IMR-90 (cell line): ENCODE data around the gene NES.

ENCODE experiments used
- BHLHE40 ChIP-seq: fragments of 150-350 bp; IDR thresholded peaks from 2 replicates; pipeline ENCODE4 v1.6.1; 2016; ENCODE audit warnings: mild to moderate bottlenecking, low read depth, low read length
- CEBPB ChIP-seq: IDR thresholded peaks from 2 replicates; pipeline ENCODE4 v1.6.1; 2012; ENCODE audit warnings: low read depth, low read length, improper control_type of control experiment
- CHD1 ChIP-seq: IDR thresholded peaks from 2 replicates; pipeline ENCODE4 v1.6.1; 2012; ENCODE audit warnings: low read depth, low read length, improper control_type of control experiment
- MAFK ChIP-seq: IDR thresholded peaks from 2 replicates; pipeline ENCODE4 v1.6.1; 2012; ENCODE audit warnings: low read depth, low read length, improper control_type of control experiment
- MAZ ChIP-seq: IDR thresholded peaks from 2 replicates; pipeline ENCODE4 v1.6.1; 2012; ENCODE audit warnings: low read depth, mild to moderate bottlenecking, low read length, improper control_type of control experiment, moderate library complexity, borderline replicate concordance
- NFE2L2 ChIP-seq: fragments of 150-350 bp; IDR thresholded peaks from 2 replicates; pipeline ENCODE4 v1.6.1; 2016; ENCODE audit warnings: low read depth, mild to moderate bottlenecking, low read length
- POLR2A ChIP-seq: IDR thresholded peaks from 2 replicates; pipeline ENCODE4 v1.6.1; 2012; ENCODE audit warnings: mild to moderate bottlenecking, low read depth, low read length
- RAD21 ChIP-seq: IDR thresholded peaks from 2 replicates; pipeline ENCODE4 v1.6.1; 2012; ENCODE audit warnings: low read length, improper control_type of control experiment
- RCOR1 ChIP-seq: IDR thresholded peaks from 2 replicates; pipeline ENCODE4 v1.6.1; 2012; ENCODE audit warnings: mild to moderate bottlenecking, low read length, improper control_type of control experiment; ENCODE audit not compliant: insufficient replicate concordance
- SMC3 ChIP-seq: fragments of 150-350 bp; IDR thresholded peaks from 2 replicates; pipeline ENCODE4 v1.6.1; 2016; ENCODE audit warnings: low read depth, mild to moderate bottlenecking, antibody characterized with exemption, low read length, moderate library complexity
- TF ChIP-seq, protein P1 (sequence below): conservative IDR thresholded peaks from 2 replicates; pipeline ENCODE4 v1.5.1; 2012; ENCODE audit warnings: mild to moderate bottlenecking, low read depth, low read length, improper control_type of control experiment
- TF ChIP-seq, protein P2 (sequence below): fragments of 150-350 bp; IDR thresholded peaks from 2 replicates; pipeline ENCODE4 v1.6.1; 2016; ENCODE audit warnings: low read depth, mild to moderate bottlenecking, low read length, moderate library complexity, borderline replicate concordance
- TF ChIP-seq, protein P3 (sequence below): fragments of 150-350 bp; IDR thresholded peaks from 2 replicates; pipeline ENCODE4 v1.6.1; 2017; ENCODE audit warnings: mild to moderate bottlenecking, antibody characterized with exemption, low read length, low read depth

DNA sequence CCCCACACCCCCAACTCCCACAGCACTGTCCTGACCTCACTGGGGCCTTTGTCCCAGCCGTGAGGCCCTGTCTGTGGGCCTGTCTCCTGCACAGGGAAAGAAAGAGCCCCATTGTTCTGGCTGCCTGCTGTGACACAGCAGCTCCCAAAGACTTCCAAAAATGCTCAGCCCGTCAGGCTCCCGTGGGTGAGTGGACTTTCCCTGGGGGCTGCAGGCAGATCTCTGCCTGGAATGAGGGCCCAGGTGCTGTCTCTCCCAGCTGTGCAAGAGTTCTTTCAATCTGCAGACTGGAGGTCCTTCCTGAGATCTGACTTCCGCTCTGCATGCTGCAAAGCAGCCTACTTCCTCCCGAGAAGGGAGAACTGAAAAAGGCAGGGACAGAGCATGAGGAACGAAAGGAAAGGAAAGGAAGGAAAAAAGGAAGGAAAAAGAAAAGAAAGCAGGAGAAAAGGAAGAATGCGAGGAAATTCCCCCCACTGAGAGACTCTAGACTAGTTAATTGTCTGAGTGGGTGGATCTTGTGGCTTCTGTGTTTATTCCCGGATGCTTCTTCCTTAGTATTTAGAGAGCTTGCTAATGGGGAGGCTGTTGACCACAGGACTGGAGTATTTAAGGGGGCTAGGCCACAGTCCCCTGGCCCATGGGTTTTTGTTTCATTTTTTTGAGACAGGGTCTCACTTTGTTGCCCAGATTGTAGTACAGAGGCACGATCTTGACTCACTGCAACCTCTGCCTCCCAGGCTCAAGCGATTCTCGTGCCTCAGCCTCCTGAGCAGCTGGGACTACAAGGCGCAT, 15.0 kb downstream of the NES start:
- TF ChIP-seq, protein P1, sequence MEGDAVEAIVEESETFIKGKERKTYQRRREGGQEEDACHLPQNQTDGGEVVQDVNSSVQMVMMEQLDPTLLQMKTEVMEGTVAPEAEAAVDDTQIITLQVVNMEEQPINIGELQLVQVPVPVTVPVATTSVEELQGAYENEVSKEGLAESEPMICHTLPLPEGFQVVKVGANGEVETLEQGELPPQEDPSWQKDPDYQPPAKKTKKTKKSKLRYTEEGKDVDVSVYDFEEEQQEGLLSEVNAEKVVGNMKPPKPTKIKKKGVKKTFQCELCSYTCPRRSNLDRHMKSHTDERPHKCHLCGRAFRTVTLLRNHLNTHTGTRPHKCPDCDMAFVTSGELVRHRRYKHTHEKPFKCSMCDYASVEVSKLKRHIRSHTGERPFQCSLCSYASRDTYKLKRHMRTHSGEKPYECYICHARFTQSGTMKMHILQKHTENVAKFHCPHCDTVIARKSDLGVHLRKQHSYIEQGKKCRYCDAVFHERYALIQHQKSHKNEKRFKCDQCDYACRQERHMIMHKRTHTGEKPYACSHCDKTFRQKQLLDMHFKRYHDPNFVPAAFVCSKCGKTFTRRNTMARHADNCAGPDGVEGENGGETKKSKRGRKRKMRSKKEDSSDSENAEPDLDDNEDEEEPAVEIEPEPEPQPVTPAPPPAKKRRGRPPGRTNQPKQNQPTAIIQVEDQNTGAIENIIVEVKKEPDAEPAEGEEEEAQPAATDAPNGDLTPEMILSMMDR: no peak
- TF ChIP-seq POLR2A: no peak
- TF ChIP-seq CEBPB: no peak
- no peak for TF ChIP-seq MAZ
- no peak for TF ChIP-seq BHLHE40
- TF ChIP-seq RCOR1: no peak
- no peak for TF ChIP-seq RAD21
- no peak for TF ChIP-seq MAFK
- TF ChIP-seq, protein P2, sequence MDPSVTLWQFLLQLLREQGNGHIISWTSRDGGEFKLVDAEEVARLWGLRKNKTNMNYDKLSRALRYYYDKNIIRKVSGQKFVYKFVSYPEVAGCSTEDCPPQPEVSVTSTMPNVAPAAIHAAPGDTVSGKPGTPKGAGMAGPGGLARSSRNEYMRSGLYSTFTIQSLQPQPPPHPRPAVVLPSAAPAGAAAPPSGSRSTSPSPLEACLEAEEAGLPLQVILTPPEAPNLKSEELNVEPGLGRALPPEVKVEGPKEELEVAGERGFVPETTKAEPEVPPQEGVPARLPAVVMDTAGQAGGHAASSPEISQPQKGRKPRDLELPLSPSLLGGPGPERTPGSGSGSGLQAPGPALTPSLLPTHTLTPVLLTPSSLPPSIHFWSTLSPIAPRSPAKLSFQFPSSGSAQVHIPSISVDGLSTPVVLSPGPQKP: no peak
- no peak for TF ChIP-seq CHD1
- no peak for TF ChIP-seq NFE2L2
- TF ChIP-seq SMC3: no peak
- TF ChIP-seq, protein P3, sequence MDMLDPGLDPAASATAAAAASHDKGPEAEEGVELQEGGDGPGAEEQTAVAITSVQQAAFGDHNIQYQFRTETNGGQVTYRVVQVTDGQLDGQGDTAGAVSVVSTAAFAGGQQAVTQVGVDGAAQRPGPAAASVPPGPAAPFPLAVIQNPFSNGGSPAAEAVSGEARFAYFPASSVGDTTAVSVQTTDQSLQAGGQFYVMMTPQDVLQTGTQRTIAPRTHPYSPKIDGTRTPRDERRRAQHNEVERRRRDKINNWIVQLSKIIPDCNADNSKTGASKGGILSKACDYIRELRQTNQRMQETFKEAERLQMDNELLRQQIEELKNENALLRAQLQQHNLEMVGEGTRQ: no peak
